GM19397 (cell line): ENCODE measurements around the gene CEP85L.

Experiments used
- ATAC-seq: cut with Tn5 transposase; IDR thresholded peaks from one replicate; pipeline ENCODE4 v1.9.1; 2021; ENCODE audit warnings: mild to moderate bottlenecking, moderate library complexity; ENCODE audit not compliant: unreplicated experiment

Gene CEP85L

GRCh38 chr6:118504611-118505010 lies 146.8 kb downstream of the CEP85L start:
- ATAC-seq = no peak

- no peak for ATAC-seq
Observed at GRCh38 chr6:118502169-118502568, 149.2 kb downstream of the CEP85L start.

- no peak for ATAC-seq
Observed at GRCh38 chr6:118501765-118502164, 149.6 kb downstream of the CEP85L start.

GRCh38 chr6:118501099-118501498 lies 150.3 kb downstream of the CEP85L start:
- ATAC-seq = no peak

GRCh38 chr6:118500130-118501015 lies 151.0 kb downstream of the CEP85L start:
- no peak for ATAC-seq

- ATAC-seq = no peak
Observed at GRCh38 chr6:118495485-118496280, 155.7 kb downstream of the CEP85L start.

- ATAC-seq = no peak
Observed at GRCh38 chr6:118494091-118494490, 157.3 kb downstream of the CEP85L start.

- ATAC-seq = no peak
Observed at GRCh38 chr6:118489990-118490389, 161.4 kb downstream of the CEP85L start.

GRCh38 chr6:118488631-118489030 lies 162.8 kb downstream of the CEP85L start:
- no peak for ATAC-seq

GRCh38 chr6:118485601-118486550 lies 165.5 kb downstream of the CEP85L start:
- ATAC-seq = peak; percentile 86

- ATAC-seq = no peak
Observed at GRCh38 chr6:118476551-118476950, 174.8 kb downstream of the CEP85L start.

GRCh38 chr6:118473266-118473665 lies 178.1 kb downstream of the CEP85L start:
- ATAC-seq = no peak

- no peak for ATAC-seq
Observed at GRCh38 chr6:118469468-118469867, 181.9 kb downstream of the CEP85L start.

- no peak for ATAC-seq
Observed at GRCh38 chr6:118468682-118469465, 182.5 kb downstream of the CEP85L start.

- ATAC-seq = no peak
Observed at GRCh38 chr6:118467181-118467580, 184.2 kb downstream of the CEP85L start.

- no peak for ATAC-seq
Observed at GRCh38 chr6:118464620-118465019, 186.8 kb downstream of the CEP85L start.

GRCh38 chr6:118460958-118461470 lies 190.4 kb downstream of the CEP85L start:
- ATAC-seq = no peak

GRCh38 chr6:118456982-118457381 lies 194.4 kb downstream of the CEP85L start:
- no peak for ATAC-seq

- no peak for ATAC-seq
Observed at GRCh38 chr6:118451839-118452238, 199.6 kb downstream of the CEP85L start.

- ATAC-seq = no peak
Observed at GRCh38 chr6:118444796-118445195, 206.6 kb downstream of the CEP85L start.
